NCI-H2029 treated with DMSO at 0.1 percent for 48 hours (cell line): ENCODE measurements around the gene FAM193A.
A peak's percentile ranks its signal among the peaks of the same experiment; 100 is the strongest.
"Not testable (repeated sequence)": the region's sequence is repeated elsewhere in the genome, so short reads cannot be mapped to it uniquely, and the experiment has no call there.

Source experiments
- DNase-seq: peaks from one replicate; lab custom pipeline; 2025; lab: John Stamatoyannopoulos, UW

FAM193A gene

GRCh38 chr4:2578106-2578505 lies 41.7 kb downstream of the FAM193A start:
- no peak for DNase-seq

GRCh38 chr4:2579910-2580309 lies 43.5 kb downstream of the FAM193A start:
- DNase-seq: no peak

GRCh38 chr4:2583092-2583491 lies 46.6 kb downstream of the FAM193A start:
- no peak for DNase-seq

GRCh38 chr4:2583517-2583916 lies 47.1 kb downstream of the FAM193A start:
- DNase-seq: peak; percentile 66

GRCh38 chr4:2586502-2586901 lies 50.1 kb downstream of the FAM193A start:
- DNase-seq: no peak

GRCh38 chr4:2587213-2587823 lies 50.9 kb downstream of the FAM193A start:
- DNase-seq: no peak

GRCh38 chr4:2588259-2588658 lies 51.8 kb downstream of the FAM193A start:
- DNase-seq: no peak

GRCh38 chr4:2591189-2591588 lies 54.7 kb downstream of the FAM193A start:
- no peak for DNase-seq

- DNase-seq: not testable (repeated sequence)
These were observed 55.6 kb downstream of the FAM193A start for GRCh38 chr4:2592014-2592413.

GRCh38 chr4:2592572-2592971 lies 56.1 kb downstream of the FAM193A start:
- no peak for DNase-seq

GRCh38 chr4:2593003-2593402 lies 56.6 kb downstream of the FAM193A start:
- DNase-seq: no peak

- DNase-seq: no peak
These were observed 59.0 kb downstream of the FAM193A start for GRCh38 chr4:2595436-2595835.

- no peak for DNase-seq
These were observed 59.6 kb downstream of the FAM193A start for GRCh38 chr4:2595952-2596552.

GRCh38 chr4:2596611-2597010 lies 60.2 kb downstream of the FAM193A start:
- DNase-seq: no peak

GRCh38 chr4:2598511-2599303 lies 62.3 kb downstream of the FAM193A start:
- no peak for DNase-seq

- no peak for DNase-seq
These were observed 62.8 kb downstream of the FAM193A start for GRCh38 chr4:2599304-2599654.

- no peak for DNase-seq
These were observed 64.4 kb downstream of the FAM193A start for GRCh38 chr4:2600878-2601277.

- DNase-seq: no peak
These were observed 68.2 kb downstream of the FAM193A start for GRCh38 chr4:2604614-2605013.

GRCh38 chr4:2606960-2607506 lies 70.6 kb downstream of the FAM193A start:
- DNase-seq: no peak

GRCh38 chr4:2607822-2608221 lies 71.4 kb downstream of the FAM193A start:
- no peak for DNase-seq

GRCh38 chr4:2608291-2608690 lies 71.8 kb downstream of the FAM193A start:
- no peak for DNase-seq

- no peak for DNase-seq
These were observed 79.4 kb downstream of the FAM193A start for GRCh38 chr4:2615821-2616220.

- no peak for DNase-seq
These were observed 81.5 kb downstream of the FAM193A start for GRCh38 chr4:2617955-2618354.
